CD4-positive, alpha-beta T cell (primary cell): ENCODE results near the gene IGSF23. TPM values are rescaled to one million over a fixed set of nuclear protein-coding genes. Genes with fewer than 3 reads are reported as not detected.

ENCODE experiments used
- ATAC-seq: fragments of 200-7000 bp; cut with Tn5 transposase; one replicate; pipeline ENCODE4 v1.10.0; 2022; ENCODE audit warnings: mild to moderate bottlenecking; ENCODE audit not compliant: poor library complexity
- CTCF ChIA-PET: fragments of 350-600 bp; sonication (Branson Sonifier 250); formaldehyde crosslinking; loops from one replicate; lab custom pipeline; 2021; ENCODE audit warnings: antibody characterized with exemption, inconsistent platforms; lab: Charles Lee
- POLR2A ChIA-PET: fragments of 350-600 bp; sonication (Branson Sonifier 250); formaldehyde crosslinking; loops from one replicate; lab custom pipeline; 2021; ENCODE audit warnings: antibody characterized with exemption, inconsistent platforms; lab: Charles Lee
- DNase-seq, 14 experiments: peaks; one replicate each; pipeline ENCODE4 v3.0.0-alpha.2; 2013 to 2020; ENCODE audit warnings: mixed read lengths in 2 of 14
- H3K27ac ChIP-seq, 2 donors: one replicate each; pipeline versions ENCODE4 v1.5.1 to v1.7.0; 2013; ENCODE audit warnings: low read length in 2 of 2, low read depth in 1 of 2, mild to moderate bottlenecking in 1 of 2
- H3K27me3 ChIP-seq, 2 experiments: 1 replicate in 1 of 2; 2 replicates in 1 of 2; pipeline versions ENCODE4 v1.6.1 to v1.7.0; 2013; ENCODE audit warnings: low read length in 2 of 2, control low read depth in 1 of 2, mild to moderate bottlenecking in 1 of 2, moderate library complexity in 1 of 2; ENCODE audit not compliant: insufficient read depth in 2 of 2, control insufficient read depth in 1 of 2
- H3K36me3 ChIP-seq: one replicate; pipeline ENCODE4 v1.6.1; 2013; ENCODE audit warnings: low read length, control low read depth; ENCODE audit not compliant: insufficient read depth
- H3K4me1 ChIP-seq: one replicate; pipeline ENCODE4 v1.6.1; 2013; ENCODE audit warnings: low read length, control low read depth; ENCODE audit not compliant: insufficient read depth
- H3K4me3 ChIP-seq: one replicate; pipeline ENCODE4 v1.5.1; 2013; ENCODE audit warnings: mild to moderate bottlenecking, low read length, moderate library complexity
- H3K9me3 ChIP-seq, 2 experiments: 1 replicate in 1 of 2; 2 replicates in 1 of 2; pipeline versions ENCODE4 v1.6.1 to v1.7.0; 2013; ENCODE audit warnings: low read length in 2 of 2, mild to moderate bottlenecking in 2 of 2, control low read depth in 1 of 2, moderate library complexity in 1 of 2; ENCODE audit not compliant: control insufficient read depth in 1 of 2, insufficient read depth in 1 of 2
- H3K27ac Mint-ChIP-seq: one replicate; pipeline ENCODE4 v1.8.0; 2020; ENCODE audit warnings: mixed read lengths
- H3K27me3 Mint-ChIP-seq: one replicate; pipeline ENCODE4 v1.8.0; 2021; ENCODE audit warnings: mixed read lengths
- H3K36me3 Mint-ChIP-seq: one replicate; pipeline ENCODE4 v1.8.0; 2021; ENCODE audit warnings: low read depth, mixed read lengths
- H3K4me1 Mint-ChIP-seq: one replicate; pipeline ENCODE4 v1.8.0; 2021; ENCODE audit warnings: low read depth, mixed read lengths
- H3K4me3 Mint-ChIP-seq: one replicate; pipeline ENCODE4 v1.8.0; 2020; ENCODE audit warnings: mild to moderate bottlenecking, mixed read lengths
- H3K9me3 Mint-ChIP-seq: one replicate; pipeline ENCODE4 v1.8.0; 2020; ENCODE audit warnings: mixed read lengths
- CTCF ChIP-seq: fragments of 200-600 bp; IDR thresholded peaks from one replicate; pipeline ENCODE4 v1.8.0; 2022; ENCODE audit warnings: antibody characterized with exemption, mild to moderate bottlenecking
- intact Hi-C, 2 experiments: fragments of 100-400 bp; cut with DNase I in 1 of 2; cut with micrococcal nuclease in 1 of 2; formaldehyde crosslinking; loops; one replicate each; pipeline versions ENCODE4 v1.15.1 to v1.9.0; 2023 to 2025; cut with DNase I, micrococcal nuclease
- total RNA-seq, 174 experiments: library from RNA in 2 of 174; stranded (reverse) in 2 of 174; gene quantifications; one replicate each; pipeline ENCODE4 v1.2.3 and lab custom pipeline; 2021 to 2026

Gene IGSF23
- total RNA-seq, 2 experiments from 2014 or later, result not detected

DNA sequence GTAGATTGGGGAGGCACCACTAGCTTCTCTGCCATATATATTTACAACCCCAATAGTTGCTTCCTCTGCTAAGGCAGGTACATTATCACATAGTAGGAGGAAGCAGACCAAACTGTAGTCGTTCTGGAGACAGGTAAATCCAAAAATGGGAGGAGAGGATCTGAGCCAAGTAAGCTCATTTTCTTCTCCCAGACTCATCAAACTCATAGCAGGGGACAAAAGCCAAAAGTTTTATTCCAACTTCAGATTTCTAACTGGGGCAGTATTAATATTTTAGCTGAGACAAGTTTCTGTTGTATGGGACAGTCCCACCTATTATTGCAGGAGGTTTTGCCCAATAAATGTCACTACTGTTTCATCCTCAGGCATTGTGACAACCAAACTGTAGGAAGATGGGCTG is 7.8 kb upstream of the IGSF23 start:
- no peak overlapping the region for H3K4me3 ChIP-seq
- Mint-ChIP-seq H3K9me3 (no peaks in the 10 kb centered on the region), H3K4me3 (no peak overlapping the region), H3K36me3 (no peaks in the 10 kb centered on the region), H3K27ac (no peak overlapping the region), H3K4me1 (peaks cover 14% of the 10 kb centered on the region), H3K27me3 (no peaks in the 10 kb centered on the region)
- no peaks in the 10 kb centered on the region for H3K27me3 ChIP-seq
- TF ChIP-seq CTCF, result no peak
- no peak overlapping the region for H3K27ac ChIP-seq
- intact Hi-C loops, result no loop called here
- H3K4me1 ChIP-seq, result no peaks in the 10 kb centered on the region
- ChIA-PET POLR2A (no interaction called here), CTCF (no interaction called here)
- DNase-seq (no peak), ATAC-seq (no peak)
- H3K9me3 ChIP-seq, result peaks cover 0 to 10% of the 10 kb centered on the region in 2 experiments
- no peaks in the 10 kb centered on the region for H3K36me3 ChIP-seq

GRCh38 chr19:44607049-44607448 is 6.3 kb upstream of the IGSF23 start:
- no peaks in the 10 kb centered on the region for H3K36me3 Mint-ChIP-seq
- H3K4me3 Mint-ChIP-seq, result no peak overlapping the region
- Histone ChIP-seq H3K4me3 (no peak overlapping the region), H3K27me3 (no peaks in the 10 kb centered on the region), H3K27ac (no peak overlapping the region), H3K4me1 (no peaks in the 10 kb centered on the region), H3K36me3 (no peaks in the 10 kb centered on the region), H3K9me3 (peaks cover 0 to 10% of the 10 kb centered on the region in 2 experiments)
- no peaks in the 10 kb centered on the region for H3K27me3 Mint-ChIP-seq
- H3K9me3 Mint-ChIP-seq, result no peaks in the 10 kb centered on the region
- peaks cover 14% of the 10 kb centered on the region for H3K4me1 Mint-ChIP-seq
- ChIA-PET POLR2A (interaction anchor here (0.6 kb wide), 1 partner anchor 273 kb away, joined by 6 read pairs; no protein-coding TSS in a partner anchor), CTCF (no interaction called here)
- no peak overlapping the region for H3K27ac Mint-ChIP-seq
- ATAC-seq (no peak), DNase-seq (peak in 2 of 14 experiments; percentile 8 to 29)
- intact Hi-C loops, result no loop called here
- TF ChIP-seq CTCF, result no peak

DNA sequence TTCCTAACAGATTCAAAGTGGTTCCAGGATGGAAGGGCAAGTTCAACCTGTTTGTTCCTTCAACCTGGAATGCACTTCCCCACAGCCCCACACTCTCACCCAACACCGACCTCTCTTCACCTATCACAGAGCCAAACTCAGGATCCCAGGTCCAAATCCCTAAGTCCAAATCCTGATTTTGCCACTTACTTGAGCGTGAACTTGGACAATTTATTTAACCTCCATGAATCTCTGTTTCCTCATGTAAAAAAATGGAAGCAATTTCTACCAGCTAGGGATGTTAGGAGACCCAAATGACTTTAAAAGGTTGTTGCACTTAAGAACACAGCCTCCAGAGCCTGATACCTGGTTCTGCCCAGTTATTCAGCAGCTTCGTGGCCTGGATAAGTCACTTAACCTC is 5.4 kb upstream of the IGSF23 start:
- Histone ChIP-seq H3K4me3 (no peak overlapping the region), H3K4me1 (no peaks in the 10 kb centered on the region), H3K27ac (no peak overlapping the region), H3K9me3 (peaks cover 0 to 10% of the 10 kb centered on the region in 2 experiments), H3K36me3 (no peaks in the 10 kb centered on the region), H3K27me3 (no peaks in the 10 kb centered on the region)
- Mint-ChIP-seq H3K36me3 (no peaks in the 10 kb centered on the region), H3K4me3 (no peak overlapping the region), H3K4me1 (peaks cover 14% of the 10 kb centered on the region), H3K27me3 (no peaks in the 10 kb centered on the region), H3K9me3 (no peaks in the 10 kb centered on the region), H3K27ac (no peak overlapping the region)
- intact Hi-C loops, result no loop called here
- ATAC-seq (no peak), DNase-seq (no peak)
- TF ChIP-seq CTCF, result no peak
- ChIA-PET CTCF (no interaction called here), POLR2A (no interaction called here)
